Stimulated activated CD8-positive, alpha-beta memory T cell treated with anti-CD3 and anti-CD28 coated beads, Interleukin-4, amount 100 ng/mL, for 48 hours (primary cell): ENCODE results near the gene POLD4.
A peak's percentile ranks its signal among the peaks of the same experiment; 100 is the strongest.
"Not testable (repeated sequence)": the region's sequence is repeated elsewhere in the genome, so short reads cannot be mapped to it uniquely, and the experiment has no call there.

Experiments used
- DNase-seq: peaks from one replicate; pipeline ENCODE4 v3.0.0-alpha.2; 2020

Gene POLD4

GRCh38 chr11:67353317-67354074 lies at the start of gene POLD4:
Gene POLD4 (minus strand): TSS chr11:67353546. CDS start chr11:67353399, 147 bp downstream.
- DNase-seq = peak; percentile 98

- not testable (repeated sequence) for DNase-seq
Measured at GRCh38 chr11:67403085-67403484, 49.7 kb upstream of the POLD4 start.

GRCh38 chr11:67402192-67402839 lies 49.0 kb upstream of the POLD4 start:
- DNase-seq = not testable (repeated sequence)

- peak; percentile 92 for DNase-seq
Measured at GRCh38 chr11:67401495-67402191, 48.3 kb upstream of the POLD4 start, which contains the start of gene PPP1CA. Gene PPP1CA (minus strand): TSS chr11:67401858. CDS start chr11:67401782, 76 bp downstream.

GRCh38 chr11:67400942-67401494 lies 47.7 kb upstream of the POLD4 start:
- no peak for DNase-seq

GRCh38 chr11:67400251-67400941 lies 47.0 kb upstream of the POLD4 start:
- no peak for DNase-seq

- no peak for DNase-seq
Measured at GRCh38 chr11:67398661-67399563, 45.6 kb upstream of the POLD4 start.

- DNase-seq = no peak
Measured at GRCh38 chr11:67397986-67398660, 44.8 kb upstream of the POLD4 start.

- no peak for DNase-seq
Measured at GRCh38 chr11:67397536-67397935, 44.2 kb upstream of the POLD4 start.

GRCh38 chr11:67396587-67397389 lies 43.4 kb upstream of the POLD4 start:
- no peak for DNase-seq

GRCh38 chr11:67396259-67396581 lies 42.9 kb upstream of the POLD4 start:
- DNase-seq = no peak

- no peak for DNase-seq
Measured at GRCh38 chr11:67395555-67396258, 42.4 kb upstream of the POLD4 start.

- no peak for DNase-seq
Measured at GRCh38 chr11:67393990-67394389, 40.6 kb upstream of the POLD4 start.

GRCh38 chr11:67393437-67393836 lies 40.1 kb upstream of the POLD4 start:
- no peak for DNase-seq

- no peak for DNase-seq
Measured at GRCh38 chr11:67392183-67392715, 38.9 kb upstream of the POLD4 start.

- DNase-seq = peak; percentile 94
Measured at GRCh38 chr11:67391304-67392182, 38.2 kb upstream of the POLD4 start, which contains the start of gene RAD9A. Gene RAD9A (plus strand): TSS chr11:67391986. CDS start chr11:67392045, 59 bp downstream.

- DNase-seq = no peak
Measured at GRCh38 chr11:67390947-67391303, 37.6 kb upstream of the POLD4 start.

GRCh38 chr11:67389477-67389876 lies 36.1 kb upstream of the POLD4 start:
- peak; percentile 76 for DNase-seq
